HepG2 (cell line): ENCODE results near the gene IL1RAPL1.

ENCODE experiments used
- NFE2L1 ChIP-seq: sonication (generic); formaldehyde crosslinking; IDR thresholded peaks from 2 replicates; pipeline ENCODE4 v1.4.0; 2020; ENCODE audit warnings: missing genetic modification reagents, mild to moderate bottlenecking, borderline replicate concordance
- TBP ChIP-seq: sonication (generic); formaldehyde crosslinking; IDR thresholded peaks from 2 replicates; pipeline ENCODE4 v1.5.0; 2020; ENCODE audit warnings: missing genetic modification reagents
- ZNF326 ChIP-seq: sonication (generic); formaldehyde crosslinking; IDR thresholded peaks from 2 replicates; pipeline ENCODE4 v1.4.0; 2020; ENCODE audit warnings: missing genetic modification reagents, borderline replicate concordance
- ZXDC ChIP-seq: sonication (generic); formaldehyde crosslinking; IDR thresholded peaks from 2 replicates; pipeline ENCODE4 v1.5.0; 2020; ENCODE audit warnings: mild to moderate bottlenecking, missing genetic modification reagents

- TF ChIP-seq ZNF326 (no peak), TBP (CRISPR knock-in tag) (no peak), NFE2L1 (CRISPR knock-in tag) (no peak), ZXDC (CRISPR knock-in tag) (no peak)
Observed at GRCh38 chrX:29478336-29479069, 891.3 kb downstream of the IL1RAPL1 start.
